ENCODE data around the gene DMWD.
"Not testable (repeated sequence)": the region's sequence is repeated elsewhere in the genome, so short reads cannot be mapped to it uniquely, and the experiment has no call there.

DNA sequence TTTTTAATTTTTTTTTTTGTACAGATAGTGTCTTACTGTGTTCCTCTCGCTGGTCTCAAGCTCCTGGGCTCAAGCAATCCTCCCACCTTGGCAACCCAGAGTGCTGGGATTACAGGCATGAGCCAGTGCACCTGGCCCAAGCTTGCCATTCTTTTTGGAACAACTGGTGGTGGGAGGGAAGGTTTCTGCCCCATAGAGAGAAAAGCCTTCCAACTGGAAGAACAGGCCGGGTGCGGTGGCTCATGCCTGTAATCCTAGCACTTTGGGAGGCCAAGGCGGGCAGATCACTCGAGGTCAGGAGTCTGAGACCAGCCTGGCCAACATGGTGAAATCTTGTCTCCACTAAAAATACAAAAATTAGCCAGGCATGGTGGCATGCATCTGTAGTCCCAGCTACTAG, 6.9 kb upstream of the DMWD start:
- not testable (repeated sequence) for TF ChIP-seq POLR2AphosphoS5, POLR2A (IDR thresholded peaks at IDR 0.05; ENCODE audit: low read depth, low read length)

Data from GM12892 (cell line).